Left hindlimb (tissue), 1 donor: ENCODE results near the gene ARL5C.
A peak's percentile ranks its signal among the peaks of the same experiment; 100 is the strongest.

Experiments
- DNase-seq: peaks from one replicate; pipeline ENCODE4 v3.0.0-alpha.2; 2018

The ARL5C gene, protein sequence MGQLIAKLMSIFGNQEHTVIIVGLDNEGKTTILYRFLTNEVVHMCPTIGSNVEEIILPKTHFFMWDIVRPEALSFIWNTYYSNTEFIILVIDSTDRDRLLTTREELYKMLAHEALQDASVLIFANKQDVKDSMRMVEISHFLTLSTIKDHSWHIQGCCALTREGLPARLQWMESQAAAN

DNA sequence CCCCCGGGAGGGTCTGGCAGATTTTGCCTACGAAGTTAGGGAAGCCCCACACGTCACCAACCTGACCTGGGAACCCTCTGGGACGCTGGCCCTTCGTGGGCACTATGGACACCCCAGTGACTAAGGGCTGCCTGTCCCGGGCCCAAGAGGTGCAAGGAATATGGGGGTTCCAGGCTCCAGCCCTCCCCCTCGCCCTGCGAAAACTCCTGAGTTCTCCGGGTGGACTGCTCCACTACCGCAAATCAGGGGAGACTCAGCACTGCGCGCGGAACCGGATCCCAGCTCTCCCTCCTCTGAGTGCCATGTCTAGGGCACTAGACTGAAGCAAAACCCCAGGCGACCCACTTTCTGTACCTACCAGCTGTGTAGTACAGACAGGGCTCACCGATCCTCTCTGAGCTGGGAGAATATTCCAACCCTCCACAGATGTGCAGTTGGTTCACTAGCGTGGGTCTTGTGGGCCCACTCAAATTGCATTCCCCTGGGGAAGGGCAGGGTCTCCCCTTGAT lies at the start of gene ARL5C:
Gene ARL5C, minus strand, starts transcription at position 321 of the 509 bp plus-strand sequence. CDS start 401 bp downstream, outside the sequence.
- no peak for DNase-seq

DNA sequence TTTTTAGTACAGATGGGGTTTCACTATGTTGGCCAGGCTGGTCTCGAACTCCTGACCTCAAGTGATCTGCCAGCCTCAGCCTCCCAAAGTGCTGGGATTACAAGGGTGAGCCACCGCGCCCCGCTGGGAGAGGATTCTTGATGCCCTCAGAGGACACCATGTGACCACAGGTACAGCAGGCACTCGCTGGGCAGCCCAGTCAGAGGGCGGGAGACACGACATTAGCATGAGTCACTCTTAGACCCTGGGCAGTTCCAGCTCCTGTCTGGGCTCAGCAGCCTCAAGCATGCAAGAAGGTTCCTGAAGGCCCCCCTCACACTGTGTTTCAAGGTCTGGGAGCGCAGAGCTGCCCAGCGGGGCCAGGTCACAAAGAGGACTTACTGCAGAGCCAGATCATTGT lies 47.9 kb upstream of the ARL5C start:
- no peak for DNase-seq

DNA sequence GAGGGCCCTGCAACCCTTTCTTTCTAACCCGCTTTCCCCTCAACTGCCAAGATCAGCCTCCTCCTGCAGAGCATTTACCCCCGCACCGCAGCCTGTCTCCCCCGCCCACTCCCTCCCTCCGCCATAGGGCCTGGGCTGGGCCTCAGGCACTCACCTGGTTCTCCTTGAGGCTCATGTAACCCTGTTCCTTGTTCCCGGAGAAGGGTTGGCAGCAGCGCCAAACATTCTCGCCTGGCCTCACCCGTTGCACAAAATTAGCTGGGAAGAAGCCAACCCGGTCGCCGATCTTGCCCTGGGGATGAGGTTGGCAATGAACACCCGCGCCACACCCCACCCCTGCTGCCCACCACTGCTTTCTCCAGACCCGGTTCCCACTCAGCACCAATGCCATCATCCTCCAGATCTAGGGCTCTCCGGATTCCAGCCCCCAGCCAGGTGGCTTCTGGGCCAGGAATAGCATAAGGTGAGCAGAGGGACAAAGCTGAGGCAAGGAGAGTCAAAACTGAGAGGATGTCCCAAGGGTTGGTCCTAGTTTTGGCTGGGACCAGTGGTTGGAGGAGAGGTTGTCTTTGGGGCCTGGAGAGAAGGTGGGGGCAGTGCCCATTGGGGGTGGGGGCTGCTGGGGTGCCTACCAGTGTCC lies 47.0 kb upstream of the ARL5C start:
- peak; percentile 25 for DNase-seq

DNA sequence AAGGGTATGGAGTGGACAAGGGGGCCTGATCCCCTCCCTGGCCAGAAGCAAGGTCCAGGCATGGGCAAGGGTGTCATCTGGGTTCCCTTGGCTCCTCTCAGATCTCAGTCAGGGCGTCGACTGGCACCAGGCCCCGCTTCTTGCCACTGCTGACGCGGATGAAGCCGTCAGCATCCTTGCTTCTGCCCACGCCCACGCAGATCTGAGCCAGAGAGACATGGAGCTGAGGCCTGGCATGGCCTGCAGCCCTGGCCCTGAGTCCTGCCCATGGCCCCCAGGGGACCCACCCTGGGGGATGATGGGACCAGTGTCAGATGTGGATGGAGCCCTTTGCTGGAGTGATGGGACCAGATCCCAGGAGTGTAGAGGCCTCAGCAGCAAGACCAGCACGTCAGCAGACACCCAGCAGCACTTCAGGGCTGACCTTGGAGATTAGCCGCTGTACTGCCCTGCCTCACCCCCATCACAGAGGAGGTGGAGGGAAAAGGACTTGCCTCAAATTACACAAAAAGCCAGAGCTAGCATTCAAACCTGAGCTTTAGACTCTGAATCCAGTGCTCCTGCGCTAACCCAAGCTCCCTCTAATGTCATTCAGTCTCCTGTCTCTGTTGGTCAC lies 46.3 kb upstream of the ARL5C start:
- DNase-seq: no peak

DNA sequence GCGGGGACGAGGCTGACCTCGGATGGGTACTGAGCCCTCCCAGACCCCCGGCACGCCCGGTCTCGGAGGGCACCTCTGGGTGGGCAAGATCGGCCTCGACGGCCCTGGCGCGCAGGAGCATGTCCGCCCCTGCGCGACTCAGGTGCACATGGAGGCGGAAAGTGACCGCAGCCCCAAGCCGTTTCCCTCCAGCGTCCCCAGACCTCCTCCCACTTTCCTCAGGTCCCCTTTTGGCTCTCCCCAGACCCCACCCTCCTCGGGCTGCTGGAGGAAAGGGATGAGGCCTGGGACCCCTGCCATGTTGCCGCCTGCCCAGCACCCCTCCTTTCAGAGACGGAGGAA lies 44.1 kb upstream of the ARL5C start:
- peak; percentile 36 for DNase-seq

DNA sequence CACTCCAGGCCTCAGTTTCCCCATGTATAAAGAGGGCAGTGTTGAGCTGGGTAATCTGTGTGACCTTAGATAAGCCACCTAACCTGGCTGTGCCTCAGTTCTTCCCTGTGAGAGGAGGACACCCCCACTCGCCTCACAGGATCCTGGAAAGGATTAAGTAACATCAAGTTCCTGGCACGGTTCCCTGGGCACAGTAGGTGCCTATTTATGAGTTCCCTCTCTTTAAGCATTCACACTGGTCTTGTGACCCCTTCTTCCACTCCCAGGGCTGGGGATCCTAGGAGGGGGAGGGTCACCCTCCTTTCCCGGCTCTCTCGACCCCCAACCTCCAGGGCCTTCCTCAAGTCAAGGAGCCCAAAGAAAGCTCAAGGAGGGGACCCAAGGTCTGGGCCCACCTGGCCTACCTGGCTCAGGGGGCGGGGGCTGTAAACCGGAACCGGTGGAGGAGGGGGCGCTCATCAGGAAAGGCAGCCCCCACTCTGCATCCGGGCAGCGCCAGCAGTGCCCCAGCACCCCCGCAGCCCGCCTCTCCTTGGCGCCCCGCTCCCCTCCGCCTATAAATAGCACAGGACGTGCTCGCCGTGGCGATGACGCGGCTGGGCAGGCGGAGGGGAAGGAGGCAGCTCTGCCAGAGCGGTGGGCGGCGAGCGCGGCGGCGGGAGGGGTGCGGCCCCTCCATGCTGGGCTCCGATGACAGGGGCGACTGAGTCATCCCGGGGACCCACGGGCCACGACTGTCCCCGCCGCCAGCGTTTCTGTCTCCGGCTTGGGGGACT lies 43.5 kb upstream of the ARL5C start:
- peak; percentile 87 for DNase-seq

DNA sequence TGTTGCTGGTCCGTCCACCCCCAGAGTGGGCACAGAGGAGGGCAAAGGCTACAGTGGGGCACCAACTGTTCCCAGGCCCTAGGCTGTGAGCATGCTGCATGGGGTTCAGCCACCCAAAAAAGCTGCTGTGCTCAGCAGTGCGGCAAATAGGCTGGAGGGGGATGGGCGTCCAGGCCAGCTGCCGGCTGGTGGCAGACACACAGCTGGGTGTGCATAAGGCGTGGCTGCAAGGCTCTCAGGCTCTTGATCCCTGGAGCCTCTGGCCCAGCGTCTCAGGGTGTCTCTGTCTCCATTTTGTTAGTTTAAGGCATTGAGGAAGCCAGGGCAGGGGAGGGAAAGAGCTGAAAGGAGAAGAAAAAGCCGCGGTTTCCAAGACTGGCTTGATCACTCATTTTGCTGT lies 42.9 kb upstream of the ARL5C start:
- no peak for DNase-seq

DNA sequence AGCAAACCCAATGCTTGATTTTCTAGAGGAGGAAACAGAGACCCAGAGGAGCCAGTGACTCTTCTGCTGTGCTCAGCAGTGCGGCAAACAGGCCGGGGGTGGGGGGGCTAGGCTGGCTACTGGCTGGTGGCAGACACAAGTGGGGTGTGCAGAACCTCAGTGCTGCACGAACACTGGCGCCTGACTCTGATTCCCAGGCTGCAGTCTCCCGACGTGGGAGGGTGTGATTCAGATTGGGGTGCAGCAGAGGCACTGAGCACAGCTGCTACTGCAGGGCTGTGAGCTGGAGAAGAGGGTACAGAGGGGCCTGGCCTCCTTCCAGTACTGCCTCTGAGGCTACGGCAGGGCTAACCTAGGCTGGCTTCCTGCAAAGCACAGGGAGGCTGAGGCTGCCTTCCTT lies 42.2 kb upstream of the ARL5C start:
- no peak for DNase-seq

DNA sequence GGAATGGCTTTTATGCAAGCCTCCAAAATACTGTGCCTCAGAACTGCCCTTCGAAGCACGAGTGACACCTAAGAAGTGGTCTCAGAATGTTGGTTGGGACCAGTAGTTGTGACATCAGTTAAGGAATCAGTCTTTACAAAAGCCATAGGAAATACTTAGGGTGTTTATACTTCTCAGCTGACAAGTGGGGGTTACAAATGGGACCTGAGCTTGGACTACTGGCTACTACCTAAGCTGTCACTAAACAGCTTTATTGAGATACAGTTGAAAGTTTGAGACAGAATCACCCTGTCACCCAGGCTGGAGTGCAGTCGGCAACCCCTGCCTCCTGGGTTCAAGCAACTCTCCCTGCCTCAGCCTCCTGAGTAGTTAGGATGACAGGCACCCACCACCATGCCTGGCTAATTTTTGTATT lies 39.2 kb upstream of the ARL5C start:
- no peak for DNase-seq

DNA sequence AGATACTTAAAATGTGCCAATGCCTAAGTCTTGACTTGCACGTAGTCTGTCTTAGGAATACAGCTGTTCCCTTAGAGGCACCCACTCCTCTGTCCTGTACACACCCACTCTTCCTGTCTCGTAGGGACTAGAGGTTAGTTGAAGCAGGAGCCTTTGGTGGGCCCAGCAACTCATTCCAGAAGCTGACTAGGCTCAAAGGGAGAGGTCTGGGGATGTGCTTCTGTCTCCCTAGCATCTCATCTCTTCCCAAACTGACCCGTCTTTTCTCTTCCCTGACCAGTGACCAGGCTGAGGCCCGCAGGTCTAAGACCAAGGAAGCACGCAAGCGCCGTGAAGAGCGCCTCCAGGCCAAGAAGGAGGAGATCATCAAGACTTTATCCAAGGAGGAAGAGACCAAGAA lies 38.3 kb upstream of the ARL5C start:
- DNase-seq: no peak

DNA sequence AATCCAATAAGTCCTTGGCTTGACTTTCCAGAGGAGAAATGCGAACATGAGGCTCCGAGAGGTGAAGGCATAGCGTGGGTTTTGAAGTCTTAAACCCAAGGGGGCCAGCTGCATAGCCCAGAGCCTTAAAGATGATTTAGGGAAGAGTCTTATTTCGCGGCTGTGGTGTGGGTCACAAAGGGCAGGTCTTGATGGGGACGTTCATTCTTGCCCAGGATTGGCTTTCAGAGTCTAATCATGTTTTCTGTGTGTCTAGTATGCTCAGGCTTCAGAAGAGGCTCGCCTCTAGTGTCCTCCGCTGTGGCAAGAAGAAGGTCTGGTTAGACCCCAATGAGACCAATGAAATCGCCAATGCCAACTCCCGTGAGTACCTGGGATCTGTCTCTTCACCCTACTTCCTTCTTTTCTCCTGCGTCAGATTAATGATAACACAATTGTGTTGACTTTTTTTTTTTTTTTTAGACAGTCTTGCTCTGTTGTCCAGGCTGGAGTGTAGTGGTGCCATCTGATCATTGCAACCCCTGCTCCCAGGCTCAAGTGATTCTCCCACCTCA lies 35.1 kb upstream of the ARL5C start:
- no peak for DNase-seq

DNA sequence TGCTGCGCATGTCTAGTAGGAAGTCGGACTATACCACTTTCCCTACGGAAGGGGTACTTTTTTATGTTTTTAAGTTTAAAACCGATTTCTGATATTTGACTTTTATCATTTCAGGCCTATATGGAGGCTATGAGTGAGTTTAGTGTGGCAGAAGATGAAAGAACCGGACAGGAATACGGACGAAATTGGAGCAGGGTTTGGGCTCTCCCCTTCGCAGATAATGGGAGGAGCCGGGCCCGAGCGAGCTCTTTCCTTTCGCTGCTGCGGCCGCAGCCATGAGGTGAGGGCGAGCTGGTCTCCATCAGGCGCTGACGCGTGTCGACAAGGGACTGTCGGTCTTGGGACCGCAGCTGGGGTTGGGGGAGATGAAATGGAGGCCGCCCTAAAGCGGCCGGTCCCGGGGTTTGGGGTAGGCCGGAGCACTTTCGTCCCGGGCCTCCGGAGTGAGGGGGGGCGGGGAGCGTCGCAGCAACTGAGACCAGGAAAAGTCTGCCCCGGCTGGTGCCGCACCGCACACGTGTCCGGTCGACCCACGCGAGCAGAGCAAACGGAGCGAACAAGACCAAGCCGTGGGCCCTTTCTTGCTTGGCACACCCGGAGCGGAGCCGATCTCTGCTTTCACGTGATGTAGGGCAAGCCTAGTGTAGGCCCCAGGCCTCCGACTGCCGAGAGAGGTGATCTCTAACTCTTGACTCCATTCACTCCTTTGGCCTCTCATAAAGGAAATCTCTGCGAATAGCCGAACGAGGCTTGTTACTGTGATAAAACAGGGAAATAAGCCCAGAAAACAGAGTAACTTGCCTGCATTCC lies 34.3 kb upstream of the ARL5C start, which contains the start of gene RPL19:
Gene RPL19, plus strand, starts transcription at position 214 of the 810 bp plus-strand sequence. Its CDS starts 62 bp downstream, at position 276.
- peak; percentile 83 for DNase-seq

DNA sequence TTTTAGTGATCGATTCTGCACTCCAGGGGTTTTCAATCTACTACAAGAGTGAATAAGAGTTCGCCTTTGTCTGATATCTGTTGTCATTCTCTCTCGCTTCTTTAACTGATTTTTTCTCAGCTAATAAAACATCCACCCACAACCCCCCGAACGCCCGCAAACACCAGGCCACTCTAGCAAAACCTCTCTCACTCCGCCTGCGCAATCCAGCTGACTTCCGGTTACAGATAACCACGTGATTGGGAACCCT lies 33.8 kb upstream of the ARL5C start:
- peak; percentile 90 for DNase-seq

DNA sequence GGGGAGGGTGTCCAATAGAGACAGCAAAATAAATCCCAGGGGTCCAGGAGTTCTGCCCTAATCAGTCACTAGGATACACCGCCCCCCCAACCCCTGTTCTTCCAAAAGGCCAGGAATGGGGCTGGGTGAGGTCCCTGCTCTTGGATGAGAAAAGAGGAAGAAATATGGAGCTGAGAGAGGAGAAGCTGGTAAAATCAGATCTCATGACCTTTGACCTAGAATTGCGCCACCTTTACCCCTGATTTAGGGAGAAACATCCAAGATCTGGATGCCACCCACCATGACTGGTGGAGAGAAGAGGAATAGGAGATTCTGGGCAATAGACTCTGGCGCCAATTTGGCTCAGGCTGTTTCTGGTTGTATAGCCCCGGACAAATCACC lies 32.2 kb upstream of the ARL5C start:
- DNase-seq: no peak

DNA sequence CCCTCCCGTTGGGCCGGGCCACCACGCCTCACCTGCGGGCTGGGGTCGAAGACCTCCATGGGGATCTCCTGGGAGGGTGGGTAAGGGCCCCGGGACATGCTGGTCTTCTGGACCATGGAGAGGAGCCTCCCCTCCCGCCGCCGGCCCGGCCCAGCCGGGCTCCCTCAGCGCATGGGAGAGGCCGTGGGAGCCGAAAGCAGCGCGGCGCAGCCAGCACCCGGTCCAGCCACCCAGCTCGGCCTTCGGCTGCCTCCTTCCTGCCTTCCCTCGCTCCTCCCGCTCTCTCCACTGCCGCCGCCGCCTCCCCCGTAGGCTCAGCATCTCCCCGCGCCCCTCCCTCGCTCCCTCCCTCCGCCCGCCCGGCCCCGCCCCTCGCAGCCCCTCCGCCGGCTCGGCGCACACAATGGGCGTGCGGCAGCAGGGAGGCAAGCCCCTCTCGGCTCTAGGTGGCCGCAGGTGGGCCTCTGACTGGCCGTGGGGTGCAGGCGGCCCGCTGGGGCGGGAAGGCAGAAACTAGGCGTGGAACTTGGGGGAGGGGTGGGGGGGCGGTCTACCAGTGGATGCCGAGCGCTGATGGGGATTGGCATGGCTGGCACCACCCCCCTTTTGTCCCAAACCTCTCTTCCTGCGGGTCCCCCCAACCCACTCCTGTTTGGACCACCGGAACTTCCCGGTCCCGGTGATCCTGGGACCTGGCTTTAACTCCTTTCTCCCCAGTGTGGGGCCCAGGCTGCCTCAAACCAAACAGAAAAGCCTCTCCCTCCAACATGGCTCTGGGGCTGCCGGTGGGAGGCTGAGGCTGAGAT lies 31.6 kb upstream of the ARL5C start, which contains the start of gene CACNB1:
Gene CACNB1, minus strand, starts transcription at position 290 of the 806 bp plus-strand sequence. Its CDS starts 174 bp downstream, at position 116.
- DNase-seq: peak; percentile 90

DNA sequence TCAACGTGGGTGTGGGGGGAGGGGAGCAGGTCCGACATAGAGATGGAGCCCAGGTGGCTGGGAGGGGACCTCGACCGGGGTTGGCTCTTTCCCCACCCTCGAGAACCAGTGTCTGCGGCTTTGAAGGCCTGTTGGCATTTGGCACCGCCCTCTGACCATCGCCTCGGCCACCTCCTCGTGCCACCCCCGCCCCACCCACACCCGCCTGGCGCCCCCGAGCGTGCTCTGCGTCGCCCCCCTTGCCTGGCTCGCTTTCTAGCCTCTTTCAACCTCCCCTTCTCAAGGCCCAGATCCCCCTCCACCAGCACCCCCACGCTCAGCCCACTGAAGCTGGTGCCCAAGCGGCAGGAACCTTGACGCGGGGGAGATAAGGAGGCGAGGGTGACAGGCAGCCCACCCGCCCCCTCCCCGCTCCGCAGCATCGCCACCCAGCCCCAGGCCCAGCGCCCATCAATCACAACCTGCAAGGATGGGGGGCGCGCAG lies 30.9 kb upstream of the ARL5C start:
- DNase-seq: peak; percentile 77

DNA sequence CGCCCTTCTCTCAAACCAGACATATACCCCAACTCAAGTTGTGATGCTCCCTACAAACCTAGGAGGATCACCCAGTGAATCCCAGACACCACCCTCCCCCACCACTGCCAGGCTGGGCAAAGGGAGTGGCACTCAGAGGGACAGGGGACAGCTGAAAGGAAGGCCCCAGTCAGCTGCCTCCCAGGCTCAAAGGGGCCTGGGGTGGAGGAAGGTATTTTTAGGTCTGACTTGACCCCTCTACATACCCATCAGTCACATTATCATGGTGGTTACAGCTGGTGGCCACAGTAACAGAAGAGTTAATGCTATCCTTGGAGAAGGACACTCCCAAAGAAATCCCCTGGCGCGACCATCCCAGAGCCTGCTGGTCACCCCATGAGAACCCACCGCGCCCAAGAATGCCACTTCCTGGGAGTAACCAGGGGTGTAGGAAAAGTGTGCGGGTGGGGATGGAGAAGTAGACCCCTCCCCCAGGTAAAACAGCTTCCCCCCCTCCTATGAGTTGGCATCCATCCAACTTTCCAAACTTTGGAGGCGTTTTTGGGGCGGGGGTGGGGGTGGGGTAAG lies 30.4 kb upstream of the ARL5C start:
- DNase-seq: no peak

DNA sequence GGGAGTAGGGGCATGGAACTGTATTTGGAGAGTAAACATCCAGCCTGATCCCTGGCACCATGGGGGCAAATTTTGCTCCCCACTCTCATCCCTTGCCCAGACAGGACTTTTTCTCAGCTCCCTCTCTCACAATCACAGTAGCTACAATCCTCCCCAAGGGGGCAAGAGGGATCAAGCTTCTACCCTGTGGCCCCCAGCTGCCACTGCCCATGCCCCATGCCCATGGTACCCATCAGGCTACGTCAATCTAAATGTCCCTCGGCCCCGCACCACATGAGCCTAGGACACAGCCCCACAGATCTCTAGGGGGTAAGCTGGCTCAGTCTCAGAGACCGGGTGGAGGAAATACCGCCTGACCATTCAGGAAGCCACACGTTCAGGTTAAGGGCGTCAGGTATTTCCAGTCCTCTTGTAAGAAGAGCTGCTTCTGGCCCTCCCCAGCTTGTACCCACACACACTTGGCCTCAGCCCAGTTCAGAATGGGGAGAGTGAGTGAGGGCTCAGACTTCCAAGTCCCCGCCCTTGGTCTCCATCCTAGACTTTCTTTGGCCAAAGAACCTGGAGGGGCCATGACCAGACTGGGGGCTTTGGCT lies 29.7 kb upstream of the ARL5C start:
- DNase-seq: peak; percentile 72

DNA sequence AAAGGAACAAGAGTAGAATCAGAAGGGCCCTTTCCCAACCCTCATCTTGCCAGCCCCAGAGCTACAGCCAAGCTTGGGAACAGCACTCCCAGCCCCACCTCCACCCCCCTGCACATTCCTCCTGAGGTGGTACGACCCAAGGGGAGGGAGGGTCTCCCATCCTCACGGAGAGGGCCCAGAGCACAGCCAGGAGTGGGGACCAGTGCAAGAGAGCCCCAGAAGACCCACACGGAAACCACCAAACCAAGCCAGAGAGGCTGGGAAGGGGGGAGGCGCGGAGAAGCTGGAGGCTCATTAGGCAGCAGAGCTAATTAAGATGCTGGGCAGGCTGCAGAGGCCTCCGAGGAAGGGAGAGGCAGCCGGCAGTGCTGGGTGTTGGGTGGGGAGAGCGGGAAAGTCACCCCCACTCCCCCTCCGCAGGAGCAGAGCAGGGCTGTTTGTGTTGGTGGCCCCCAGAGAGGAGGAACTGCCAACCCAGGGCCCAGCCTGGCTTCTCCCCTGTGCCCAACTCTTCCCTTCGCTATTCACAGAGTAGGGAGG lies 29.1 kb upstream of the ARL5C start:
- DNase-seq: no peak
